NCI-H128 (cell line): Measurements from ENCODE around the gene APCDD1L.
"Not testable (repeated sequence)": the region's sequence is repeated elsewhere in the genome, so short reads cannot be mapped to it uniquely, and the experiment has no call there.

ENCODE experiments used
- DNase-seq: peaks from one replicate; lab custom pipeline; 2025; ENCODE audit not compliant: unreplicated experiment; lab: John Stamatoyannopoulos, UW

Gene APCDD1L

DNA sequence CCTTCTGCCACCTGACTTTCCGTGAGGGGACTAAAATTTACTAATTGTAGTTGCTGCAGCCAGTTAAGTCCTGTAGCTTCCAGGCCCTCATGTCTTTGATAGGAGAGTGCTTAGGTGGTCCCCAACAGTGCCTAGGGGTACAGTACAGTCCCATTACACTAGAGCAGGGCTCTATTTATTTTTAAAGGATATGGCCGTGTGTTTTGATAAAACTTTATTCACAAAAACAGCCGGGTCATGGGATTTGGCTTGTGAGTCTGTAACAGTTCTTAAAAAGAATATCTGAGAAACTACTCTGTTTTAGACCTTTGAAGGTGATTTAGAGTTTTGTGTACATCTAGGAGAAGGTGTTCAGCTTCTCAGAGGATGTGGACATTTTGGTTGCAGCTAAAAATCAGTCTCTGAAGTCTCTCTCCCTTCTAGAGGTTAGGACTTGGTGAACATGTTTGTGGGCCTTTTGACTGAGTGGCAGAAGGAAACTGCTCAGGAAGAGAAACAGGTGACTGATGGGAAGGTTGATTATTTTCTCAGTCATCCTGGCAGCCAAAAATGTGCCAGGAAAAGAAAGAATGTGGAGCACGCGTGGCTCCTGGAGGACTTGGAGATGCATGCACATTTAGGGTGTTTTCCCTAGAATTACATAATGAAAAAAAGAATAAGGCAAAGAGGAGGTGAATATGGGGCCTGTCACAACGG is 68.8 kb downstream of the APCDD1L start:
- no peak for DNase-seq

DNA sequence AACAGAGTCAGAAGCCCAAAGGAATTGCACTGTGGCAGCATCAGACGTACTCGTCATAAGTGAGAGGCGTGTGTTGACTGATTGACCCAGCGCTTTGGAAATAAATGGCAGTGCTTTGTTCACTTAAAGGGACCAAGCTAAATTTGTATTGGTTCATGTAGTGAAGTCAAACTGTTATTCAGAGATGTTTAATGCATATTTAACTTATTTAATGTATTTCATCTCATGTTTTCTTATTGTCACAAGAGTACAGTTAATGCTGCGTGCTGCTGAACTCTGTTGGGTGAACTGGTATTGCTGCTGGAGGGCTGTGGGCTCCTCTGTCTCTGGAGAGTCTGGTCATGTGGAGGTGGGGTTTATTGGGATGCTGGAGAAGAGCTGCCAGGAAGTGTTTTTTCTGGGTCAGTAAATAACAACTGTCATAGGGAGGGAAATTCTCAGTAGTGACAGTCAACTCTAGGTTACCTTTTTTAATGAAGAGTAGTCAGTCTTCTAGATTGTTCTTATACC is 70.4 kb downstream of the APCDD1L start:
- DNase-seq, result no peak

DNA sequence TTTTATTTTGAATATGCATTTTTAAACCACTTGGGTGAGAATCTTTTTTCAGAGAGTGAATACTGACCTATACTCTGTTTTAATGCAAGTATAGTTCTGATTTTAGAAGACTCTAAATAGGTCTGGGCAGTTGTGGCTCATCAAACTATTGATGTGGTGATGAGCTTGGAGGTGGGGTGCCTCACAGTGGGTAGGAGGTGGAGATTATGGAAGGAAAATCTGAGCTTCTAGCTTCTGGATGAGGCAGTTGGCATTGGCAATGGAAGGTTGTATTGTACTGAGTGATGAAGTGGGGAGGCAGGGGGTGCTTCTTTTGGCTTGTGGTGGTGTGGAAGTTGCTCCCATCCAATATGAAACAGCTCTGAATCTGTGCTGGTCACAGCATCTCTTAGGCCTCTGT is 73.5 kb downstream of the APCDD1L start:
- no peak for DNase-seq

DNA sequence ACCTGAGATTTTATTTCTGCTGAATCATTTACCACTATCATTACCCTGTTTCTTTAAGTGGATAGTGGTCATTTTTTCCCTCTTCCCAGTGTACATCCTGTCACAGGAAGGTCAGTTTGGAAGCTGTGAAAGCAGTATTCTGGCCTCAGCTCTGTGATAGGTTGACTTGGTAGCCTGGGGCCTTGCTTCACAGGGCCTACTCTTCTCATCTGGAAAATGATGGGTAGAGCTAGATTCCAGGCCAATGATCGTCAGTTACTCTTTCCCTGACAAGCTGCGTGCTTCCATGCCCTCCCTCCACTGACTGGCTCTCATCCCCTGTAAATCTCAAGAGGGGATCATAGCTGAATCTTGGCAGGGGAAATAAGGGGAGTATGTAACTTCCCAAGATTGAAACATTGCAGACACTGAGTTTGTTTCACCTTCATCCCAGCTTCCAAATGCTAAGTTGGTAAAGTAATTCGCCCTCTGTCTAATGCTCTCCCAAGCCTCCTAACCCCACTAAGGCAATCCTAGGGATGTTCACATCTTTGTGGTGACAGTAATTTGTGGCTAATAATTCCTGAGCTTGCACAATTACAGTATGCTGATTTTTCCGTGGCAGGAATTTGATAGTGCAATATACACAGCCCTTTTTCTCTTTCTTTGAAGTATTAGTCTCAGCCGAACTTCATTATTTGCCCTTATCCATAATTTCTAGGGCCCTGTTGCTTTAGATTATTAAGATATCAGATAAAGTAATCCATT is 75.0 kb downstream of the APCDD1L start:
- DNase-seq, result no peak

DNA sequence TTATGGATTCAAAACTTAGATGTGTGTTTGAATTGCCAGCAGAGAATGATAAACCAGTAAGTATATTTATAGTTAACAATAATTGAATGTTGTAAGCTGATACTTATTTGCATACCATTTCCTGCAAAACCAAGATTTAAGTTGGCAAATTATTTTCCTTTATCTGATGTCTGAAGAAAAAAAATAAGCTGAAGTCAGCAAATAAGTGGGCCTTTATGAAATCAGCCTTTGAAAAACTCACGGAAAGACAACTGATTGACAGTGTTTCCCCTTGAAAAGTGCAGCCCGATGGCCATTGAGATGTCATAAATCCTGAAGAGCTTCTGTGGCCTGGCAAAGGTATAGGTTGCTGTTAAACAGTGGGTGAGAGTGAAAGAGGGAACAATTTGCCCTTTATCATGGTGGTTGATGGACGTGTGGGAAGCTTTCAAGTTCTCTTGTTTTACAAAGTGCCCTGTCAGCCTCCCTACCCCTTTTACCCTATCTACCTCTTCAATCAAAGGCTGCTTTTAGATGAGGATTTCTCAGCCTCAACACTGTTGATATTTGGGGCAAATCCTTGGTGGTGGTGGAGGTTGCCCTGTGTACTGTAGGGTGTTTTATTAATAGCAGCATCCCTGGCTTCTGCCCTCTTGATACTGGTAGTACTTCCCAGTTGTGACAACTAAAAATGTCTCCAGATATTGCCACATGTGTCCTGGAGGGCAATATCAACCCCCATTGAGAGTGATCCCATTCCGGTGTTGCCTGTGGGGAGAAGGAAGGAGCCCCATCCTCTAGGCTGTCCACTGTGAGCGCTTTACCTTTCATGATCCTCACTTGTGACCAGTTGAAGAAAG is 76.0 kb downstream of the APCDD1L start:
- no peak for DNase-seq

DNA sequence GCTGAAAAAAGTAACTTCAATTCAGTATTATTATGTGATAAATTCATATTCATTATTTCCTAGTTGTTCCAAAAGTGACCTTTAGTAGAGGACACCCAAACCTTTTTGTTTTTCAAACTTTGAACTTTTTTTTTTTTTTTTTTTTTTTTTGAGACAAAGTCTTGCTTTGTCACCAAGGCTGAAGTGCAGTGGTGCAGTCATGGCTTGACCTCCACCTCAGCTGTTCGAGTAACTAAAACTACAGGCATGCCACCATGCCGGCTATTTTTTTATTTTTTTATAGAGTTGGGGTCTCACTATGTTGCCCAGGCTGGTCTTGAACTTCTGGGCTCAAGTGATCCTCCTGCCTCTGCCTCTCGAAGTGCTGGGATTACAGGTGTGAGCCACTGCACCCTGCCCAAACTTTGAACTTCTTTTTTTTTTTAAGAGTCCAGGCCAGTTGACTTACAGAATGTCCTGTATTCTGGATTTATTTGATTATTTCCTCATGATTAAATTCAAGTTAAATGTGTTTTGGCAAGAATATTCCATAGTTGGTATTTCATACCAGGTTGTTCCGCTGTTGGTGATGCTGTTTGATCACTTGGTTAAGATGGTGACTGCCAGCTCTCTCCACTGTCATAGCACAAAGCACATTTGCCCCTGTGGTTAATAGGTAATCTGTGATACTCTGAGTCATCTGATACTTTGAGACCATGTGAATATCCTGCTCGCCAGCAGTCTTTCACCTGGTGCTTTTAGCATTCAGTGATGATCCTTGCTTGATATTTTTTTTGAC is 78.1 kb downstream of the APCDD1L start:
- DNase-seq, result no peak

DNA sequence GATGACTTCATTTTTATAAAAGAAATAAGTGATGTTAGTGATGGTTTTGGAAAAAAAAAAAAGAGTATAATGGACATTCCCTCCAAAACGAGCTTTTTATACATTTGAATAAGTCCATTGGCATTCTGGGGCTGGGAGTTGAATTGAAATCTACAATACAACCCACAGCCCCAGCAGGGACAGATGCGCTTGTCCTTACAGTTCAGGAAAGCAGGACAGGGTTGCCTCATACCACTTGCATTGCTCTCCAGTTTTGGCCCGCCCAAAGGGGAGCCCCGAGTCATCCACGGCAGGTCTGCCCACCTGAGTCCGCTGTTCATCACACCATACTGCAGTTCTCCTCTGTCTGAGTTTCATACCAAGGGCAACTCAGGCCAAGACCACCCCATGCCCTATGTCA is 80.0 kb downstream of the APCDD1L start:
- DNase-seq, result no peak

DNA sequence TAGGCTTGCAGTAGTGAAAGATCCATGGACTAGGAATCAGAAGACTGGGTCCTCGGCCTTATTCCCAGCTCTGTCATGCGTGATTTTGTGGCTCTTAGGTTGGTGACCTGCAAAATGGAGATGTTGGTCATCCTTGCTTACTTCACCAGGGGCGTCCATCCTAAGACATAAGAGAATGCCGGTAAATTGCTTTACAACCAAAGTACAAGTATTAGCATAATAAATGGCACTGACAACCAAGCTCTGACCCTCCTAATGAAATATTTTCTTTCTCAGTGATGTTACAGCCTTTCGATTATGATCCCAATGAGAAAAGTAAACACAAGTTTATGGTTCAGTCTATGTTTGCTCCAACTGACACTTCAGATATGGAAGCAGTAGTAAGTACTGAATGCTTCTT is 80.9 kb downstream of the APCDD1L start:
- DNase-seq, result no peak

DNA sequence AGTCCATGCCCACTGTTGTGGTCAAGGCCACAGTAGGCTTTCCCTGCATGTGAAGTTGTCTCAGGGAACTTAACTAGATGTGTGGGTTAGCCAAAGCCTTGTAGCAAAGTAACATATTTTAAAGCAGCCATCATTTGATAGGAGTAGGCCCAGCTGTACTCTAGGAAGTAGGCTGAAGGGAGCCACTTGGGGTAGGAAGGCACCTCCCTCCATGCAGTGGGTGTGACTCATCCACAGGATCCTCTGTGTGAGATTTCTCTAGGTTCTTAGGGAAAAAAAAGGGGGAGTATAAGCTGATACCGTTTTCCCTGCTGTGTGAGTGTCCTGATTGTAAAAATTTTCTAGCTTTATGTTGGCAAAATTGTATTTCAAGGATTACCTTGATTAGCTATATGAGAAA is 81.4 kb downstream of the APCDD1L start:
- no peak for DNase-seq

DNA sequence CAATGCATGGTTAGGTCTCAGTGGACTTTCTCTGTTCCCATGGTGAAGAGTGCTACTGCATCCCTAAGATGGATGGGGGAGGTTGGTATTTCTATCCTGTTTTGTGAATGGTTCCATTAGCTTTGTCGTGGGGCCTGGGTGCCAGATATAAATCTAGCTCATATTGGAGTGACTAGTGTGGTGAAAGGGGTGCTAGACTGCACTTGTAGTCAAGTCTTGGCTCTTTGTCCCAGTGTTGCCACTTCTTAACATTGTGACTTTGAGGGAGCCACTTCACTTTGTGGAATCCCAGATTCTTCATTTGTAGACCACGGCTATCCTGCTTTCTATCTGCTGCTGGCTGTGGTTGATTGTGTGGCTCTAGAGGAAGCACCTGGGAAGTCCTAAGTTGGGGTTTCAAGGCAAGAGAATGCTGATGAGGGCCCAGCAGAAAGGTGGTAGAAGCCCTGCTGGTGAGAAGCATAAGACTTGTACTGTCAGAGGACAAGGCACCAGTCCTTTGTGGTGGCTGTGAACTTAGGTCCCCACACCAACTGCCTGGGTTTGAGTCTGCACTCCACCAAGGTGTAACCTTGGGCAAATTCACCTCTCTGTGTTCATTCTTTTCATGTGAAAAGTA is 82.1 kb downstream of the APCDD1L start:
- DNase-seq, result no peak

DNA sequence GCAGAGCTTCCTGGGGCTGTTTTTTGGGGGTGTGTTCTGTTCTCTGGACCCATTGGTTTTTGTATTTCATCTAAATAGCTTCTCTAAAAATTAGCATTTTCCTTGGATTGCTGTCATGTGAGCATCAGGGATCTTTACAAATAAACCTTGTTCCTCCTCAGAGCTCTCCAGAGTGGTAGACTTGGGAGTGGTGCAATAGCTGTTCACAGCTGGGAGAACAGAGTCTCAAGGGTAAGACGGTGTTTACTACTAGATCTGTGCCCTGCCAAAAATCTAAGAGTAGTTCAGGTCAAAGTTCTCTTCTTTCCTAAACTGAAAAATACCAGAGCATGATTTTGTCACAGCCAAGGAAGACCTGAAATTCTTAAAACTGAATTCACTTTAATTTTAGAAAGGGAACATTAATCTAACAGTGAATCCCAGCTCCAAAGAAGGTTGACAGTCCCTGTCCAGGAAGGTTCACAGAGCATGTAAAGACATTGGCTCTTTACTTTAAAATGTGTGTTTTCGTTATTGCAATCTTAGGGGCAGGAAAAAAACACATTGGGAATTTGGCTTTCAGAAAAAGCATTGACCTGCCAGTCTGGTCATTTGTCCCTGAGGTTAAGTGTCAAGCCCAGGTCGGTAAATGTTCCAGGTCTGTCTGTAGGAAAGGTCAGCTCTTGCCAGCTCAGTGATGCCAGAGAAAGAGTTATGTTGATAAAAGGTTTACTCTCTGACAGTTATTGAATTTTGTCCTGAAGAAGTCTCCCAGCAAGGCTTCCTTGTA is 82.8 kb downstream of the APCDD1L start:
- no peak for DNase-seq

DNA sequence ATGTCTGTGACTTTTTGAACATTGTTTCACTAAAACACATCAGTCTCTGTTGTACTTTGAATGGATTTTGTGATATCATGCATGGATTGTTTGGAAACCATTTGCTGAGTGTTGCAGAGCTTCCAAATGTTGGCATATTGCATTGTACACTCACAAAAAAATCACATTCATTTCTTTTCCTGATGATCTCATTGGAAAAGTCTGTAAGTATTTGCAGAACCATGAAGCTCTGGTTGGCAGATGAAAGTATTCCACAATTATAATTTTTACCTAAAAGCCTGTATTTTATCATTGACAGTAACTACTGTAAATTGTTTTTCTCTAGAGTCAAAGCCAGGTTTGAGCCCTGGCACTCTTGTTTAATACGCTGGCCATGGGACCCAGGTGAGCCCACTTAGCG is 84.1 kb downstream of the APCDD1L start:
- DNase-seq, result no peak

DNA sequence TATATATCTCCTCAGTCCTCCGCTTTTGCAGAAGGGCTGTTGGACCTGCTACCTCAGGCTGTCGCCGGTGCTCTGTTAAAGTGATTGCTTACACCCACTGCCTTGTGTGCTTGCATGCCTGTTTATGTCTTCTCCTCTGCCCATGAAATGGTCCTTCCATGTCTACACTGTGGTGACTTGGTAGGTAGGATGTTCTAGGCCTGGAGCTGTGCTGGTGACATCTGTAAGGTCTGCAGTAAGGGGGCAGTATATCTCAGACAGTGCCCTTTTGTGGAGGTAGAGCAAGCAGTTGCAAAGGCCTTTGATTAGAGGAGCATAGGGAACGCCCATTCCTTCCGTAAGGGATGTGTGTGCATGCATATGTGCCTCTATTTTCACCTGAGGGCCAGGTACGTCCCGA is 85.9 kb downstream of the APCDD1L start:
- DNase-seq, result no peak

DNA sequence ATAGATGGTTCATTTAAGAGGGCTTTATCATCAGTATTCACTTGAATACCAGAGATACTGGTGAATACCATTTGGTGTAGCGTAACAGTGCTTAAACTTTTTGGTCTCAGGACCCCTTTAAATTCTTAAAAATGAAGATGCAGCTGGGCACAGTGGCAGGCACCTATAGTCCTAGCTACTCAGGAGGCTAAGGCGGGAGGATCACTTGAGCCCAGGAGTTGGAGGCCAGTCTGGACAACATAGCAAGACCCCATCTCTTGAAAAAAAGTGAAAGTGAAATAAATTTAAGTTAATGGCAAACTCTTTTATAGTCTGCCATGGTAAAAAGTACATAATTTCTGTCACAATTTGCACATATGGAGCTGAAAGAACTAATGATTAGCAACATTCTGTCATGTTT is 86.8 kb downstream of the APCDD1L start:
- DNase-seq, result no peak

DNA sequence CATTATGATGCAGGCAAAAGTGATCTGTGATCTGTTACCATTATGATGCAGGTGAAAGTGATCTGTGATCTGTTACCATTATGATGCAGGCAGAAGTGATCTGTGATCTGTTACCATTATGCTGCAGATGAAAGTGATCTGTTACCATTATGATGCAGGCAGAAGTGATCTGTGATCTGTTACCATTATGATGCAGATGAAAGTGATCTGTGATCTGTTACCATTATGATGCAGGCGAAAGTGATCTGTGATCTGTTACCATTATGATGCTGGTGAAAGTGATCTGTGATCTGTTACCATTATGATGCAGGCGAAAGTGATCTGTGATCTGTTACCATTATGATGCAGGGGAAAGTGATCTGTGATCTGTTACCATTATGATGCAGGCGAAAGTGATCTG is 87.6 kb downstream of the APCDD1L start:
- not testable (repeated sequence) for DNase-seq

DNA sequence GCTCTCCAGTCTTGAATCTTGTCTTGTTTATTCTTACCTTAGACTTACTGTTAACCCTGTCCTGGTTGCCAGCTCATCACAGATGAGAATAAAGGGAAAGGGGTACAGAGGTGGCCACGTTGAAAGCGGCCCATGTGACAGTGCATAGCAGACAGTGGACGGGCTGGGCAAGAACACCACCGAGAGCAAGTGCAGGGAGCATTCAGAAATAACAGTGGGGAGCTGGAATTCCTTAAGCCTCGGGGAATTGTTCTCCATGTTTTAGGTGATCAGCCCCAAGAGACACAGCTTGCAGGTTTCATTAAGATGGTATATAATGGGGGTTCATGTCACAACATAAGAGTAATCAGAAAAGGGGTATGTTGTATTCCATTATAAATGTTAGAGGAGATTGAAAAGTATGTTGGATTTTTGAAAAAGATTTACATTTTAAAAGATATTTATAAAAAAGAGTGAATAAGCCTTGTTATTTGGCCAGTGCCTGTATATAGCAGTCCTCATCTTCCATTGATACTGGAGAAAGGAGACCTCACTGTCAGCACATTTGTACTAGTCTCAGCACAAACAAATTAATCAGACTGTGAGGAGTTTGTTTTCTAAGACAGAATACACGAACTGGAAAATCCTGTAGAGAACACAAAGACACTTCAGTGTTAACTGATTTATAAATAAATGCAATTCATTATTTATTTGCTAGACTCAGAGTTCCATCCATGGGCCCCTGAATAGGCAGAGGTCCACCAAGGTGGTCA is 90.8 kb downstream of the APCDD1L start:
- no peak for DNase-seq

DNA sequence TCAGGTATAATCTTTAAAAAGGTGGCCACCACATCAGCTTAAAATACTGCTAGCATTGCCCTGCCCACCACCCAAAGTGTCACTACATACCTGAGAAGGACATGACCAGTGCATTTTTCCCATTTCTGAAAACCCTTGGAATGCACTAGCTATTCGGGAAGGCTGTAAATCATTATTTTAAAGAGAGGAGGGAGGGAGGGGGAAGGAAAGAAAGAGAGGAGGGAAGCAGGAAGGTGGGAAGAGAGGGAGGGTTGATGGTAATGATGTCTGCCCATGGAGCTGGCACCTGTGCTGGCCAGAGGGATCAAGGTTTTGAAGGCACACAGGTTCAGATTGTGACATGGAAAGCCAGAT is 93.7 kb downstream of the APCDD1L start:
- no peak for DNase-seq

DNA sequence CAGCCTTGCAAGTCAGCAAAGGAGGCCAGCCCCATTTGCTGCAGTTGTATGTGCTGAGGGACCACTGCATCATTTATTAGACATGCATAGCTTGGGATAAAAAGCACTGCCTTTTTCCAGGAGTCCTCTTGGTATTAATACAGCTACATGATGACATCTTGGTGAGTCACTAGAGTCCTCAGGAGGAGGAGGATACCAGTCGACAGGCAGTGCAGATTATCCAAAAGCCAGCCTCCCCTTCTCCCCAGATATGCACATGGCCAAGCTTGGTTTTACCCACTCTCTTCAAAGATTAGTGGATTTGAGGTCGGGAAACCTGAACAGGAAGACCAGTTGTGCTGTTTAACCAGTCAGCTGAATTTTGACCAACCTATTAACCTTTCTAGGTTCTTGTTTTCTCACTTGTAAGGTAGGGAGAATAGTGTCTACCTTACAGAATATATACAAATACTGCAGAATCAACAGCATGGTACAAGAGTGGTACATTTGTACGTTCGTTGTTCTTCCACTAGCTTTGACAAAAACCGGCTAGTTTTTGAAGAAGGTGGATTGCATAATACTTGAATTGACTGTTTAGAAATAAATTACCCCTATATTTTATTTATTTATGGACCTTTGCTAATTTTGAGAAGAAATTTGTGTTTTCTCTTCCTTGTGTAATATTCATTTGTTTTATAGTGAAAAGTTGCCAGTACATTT is 94.3 kb downstream of the APCDD1L start:
- DNase-seq, result no peak
